HepG2 (cell line): ENCODE results near the gene POU4F3. TPM values are rescaled to one million over a fixed set of nuclear protein-coding genes. Genes with fewer than 3 reads are reported as not detected.

Experiments
- ATAC-seq: fragments of 200-7000 bp; cut with Tn5 transposase; 3 replicates; pipeline ENCODE4 v1.9.1; 2020; ENCODE audit warnings: mild to moderate bottlenecking, moderate library complexity
- BruUV-seq: library from RNA; stranded (reverse); fragments of 400-500 nt; replicated peaks from 2 replicates; lab custom pipeline; 2021; lab: Mats Ljungman, UMichigan
- CTCF ChIA-PET: fragments of 300-600 bp; formaldehyde crosslinking; extraction: SDS; loops from one replicate; lab custom pipeline; 2021; ENCODE audit warnings: low total read pairs, inconsistent platforms, low intra/inter-chr PET ratio; lab: Yijun Ruan, JAX
- POLR2A ChIA-PET: fragments of 350-600 bp; sonication (Branson Sonifier 250); formaldehyde crosslinking; loops from one replicate; lab custom pipeline; 2020; ENCODE audit warnings: antibody characterized with exemption, inconsistent platforms; lab: Yijun Ruan, JAX
- DNase-seq: peaks from one replicate; pipeline ENCODE4 v3.0.0-alpha.2; 2015; ENCODE audit warnings: low spot score
- FAIRE-seq: peaks from 3 replicates; lab custom pipeline; 2011; peaks lifted over from hg19 to GRCh38; lab: Jason Lieb, UNC
- H2AFZ ChIP-seq: one replicate; pipeline ENCODE4 v1.6.1; 2011; ENCODE audit warnings: low read length, inconsistent platforms
- H3K27ac ChIP-seq: fragments of 300-600 bp; 3 replicates; pipeline ENCODE4 v1.8.0; 2011; ENCODE audit warnings: mixed run types, mild to moderate bottlenecking, mixed read lengths, low read length, inconsistent platforms; ENCODE audit not compliant: insufficient read depth; ENCODE audit errors: extremely low read length
- H3K27me3 ChIP-seq, 2 experiments: fragments of 200-600 bp in 1 of 2; 2 replicates in 1 of 2; 3 replicates in 1 of 2; pipeline versions ENCODE4 v1.6.0 to v1.8.0; 2011; ENCODE audit warnings: low read length in 2 of 2, mild to moderate bottlenecking in 2 of 2, moderate library complexity in 2 of 2, inconsistent platforms in 1 of 2; ENCODE audit not compliant: insufficient read depth in 2 of 2, control insufficient read depth in 1 of 2
- H3K36me3 ChIP-seq, 2 experiments: fragments of 200-600 bp in 1 of 2; replicated peaks in 1 of 2; 2 replicates in 1 of 2; 3 replicates in 1 of 2; pipeline versions ENCODE4 v1.5.1 to v1.8.0; 2011; ENCODE audit warnings: low read length in 2 of 2, inconsistent platforms in 1 of 2; ENCODE audit not compliant: insufficient read depth in 2 of 2, control insufficient read depth in 1 of 2
- H3K4me1 ChIP-seq: 2 replicates; pipeline ENCODE4 v1.5.1; 2012; ENCODE audit warnings: low read length, inconsistent platforms; ENCODE audit not compliant: insufficient read depth
- H3K4me2 ChIP-seq: 2 replicates; pipeline ENCODE4 v1.6.0; 2011; ENCODE audit warnings: low read depth, low read length, inconsistent platforms
- H3K4me3 ChIP-seq, 3 experiments: fragments of 200-600 bp in 1 of 3; sonication (generic), shearing (Covaris generic) in 1 of 3; replicated peaks in 1 of 3; 2 replicates each; pipeline ENCODE4 v1.5.1; 2011 to 2016; ENCODE audit warnings: low read length in 3 of 3, inconsistent platforms in 2 of 3, low read depth in 2 of 3, mild to moderate bottlenecking in 2 of 3, control low read depth in 1 of 3, mixed read lengths in 1 of 3; ENCODE audit not compliant: insufficient read depth in 1 of 3
- H3K79me2 ChIP-seq: one replicate; pipeline ENCODE4 v1.6.1; 2011; ENCODE audit warnings: low read length, inconsistent platforms; ENCODE audit not compliant: insufficient read depth
- H3K9ac ChIP-seq: 2 replicates; pipeline ENCODE4 v1.6.0; 2011; ENCODE audit warnings: mild to moderate bottlenecking, low read depth, low read length, inconsistent platforms; ENCODE audit not compliant: insufficient read depth
- H3K9me3 ChIP-seq: 2 replicates; pipeline ENCODE4 v1.5.1; 2012; ENCODE audit warnings: mild to moderate bottlenecking, low read length
- H4K20me1 ChIP-seq: 2 replicates; pipeline ENCODE4 v1.6.0; 2011; ENCODE audit warnings: inconsistent platforms, mild to moderate bottlenecking, low read length, moderate library complexity; ENCODE audit not compliant: insufficient read depth
- CREM ChIP-seq, 2 experiments: sonication (generic) in 1 of 2; formaldehyde crosslinking in 1 of 2; IDR thresholded peaks; 2 replicates each; pipeline versions ENCODE4 v1.4.0 to v1.6.1; 2016 to 2020; ENCODE audit warnings: antibody characterized with exemption in 1 of 2, mild to moderate bottlenecking in 1 of 2, missing genetic modification reagents in 1 of 2
- GZF1 ChIP-seq: sonication (generic); formaldehyde crosslinking; IDR thresholded peaks from 2 replicates; pipeline ENCODE4 v1.5.1; 2020; ENCODE audit warnings: mild to moderate bottlenecking, missing genetic modification reagents
- HOXA9 ChIP-seq: sonication (generic); formaldehyde crosslinking; IDR thresholded peaks from 2 replicates; pipeline ENCODE4 v1.8.1; 2022; ENCODE audit warnings: missing genetic modification reagents, mild to moderate bottlenecking, moderate library complexity, borderline replicate concordance
- MAFF ChIP-seq: IDR thresholded peaks from 2 replicates; pipeline ENCODE4 v1.6.1; 2011; ENCODE audit warnings: low read depth, low read length, improper control_type of control experiment
- NRL ChIP-seq: sonication (generic); formaldehyde crosslinking; IDR thresholded peaks from 2 replicates; pipeline ENCODE4 v1.5.0; 2020; ENCODE audit warnings: missing genetic modification reagents, mild to moderate bottlenecking, moderate library complexity, borderline replicate concordance
- POLR2AphosphoS5 ChIP-seq: IDR thresholded peaks from 2 replicates; pipeline ENCODE4 v1.6.1; 2012; ENCODE audit warnings: low read depth, low read length
- ZFAT ChIP-seq: sonication (generic); formaldehyde crosslinking; conservative IDR thresholded peaks from 2 replicates; pipeline ENCODE4 v1.8.1; 2023; ENCODE audit warnings: missing genetic modification reagents, inconsistent platforms
- ZNF335 ChIP-seq: sonication (generic); formaldehyde crosslinking; IDR thresholded peaks from 2 replicates; pipeline ENCODE4 v1.4.0; 2020; ENCODE audit warnings: missing genetic modification reagents
- ZNF773 ChIP-seq: sonication (generic); formaldehyde crosslinking; IDR thresholded peaks from 2 replicates; pipeline ENCODE4 v1.4.0; 2020; ENCODE audit warnings: missing genetic modification reagents, borderline replicate concordance
- WGBS: methylation state at CpG from one replicate; pipeline ENCODE4 v1.1.6; 2017; ENCODE audit warnings: low lambda C conversion rate; 5-methylcytosine and 5-hydroxymethylcytosine counted together
- in situ Hi-C: cut with HindIII; loops from 2 replicates; pipeline ENCODE4 v1.10.0; 2017; ENCODE audit warnings: low pct_unique_long_range_greater_than_20kb; ENCODE audit not compliant: extremely low pct_ligation_motif_present
- intact Hi-C: fragments of 100-400 bp; cut with micrococcal nuclease; formaldehyde crosslinking; loops from one replicate; pipeline ENCODE4 v1.10.0; 2022; ENCODE audit not compliant: unreplicated experiment
- polyA plus RNA-seq, 8 experiments: library from polyadenylated mRNA; depleted of rRNA in 3 of 8; stranded (reverse) in 7 of 8; unstranded in 1 of 8; fragments of >200 nt; fragmentation: Illumina TruSeq in 4 of 8; extraction: Trizol in 4 of 8; gene quantifications; 2 replicates each; pipeline versions ENCODE4 v1.2.1 to v1.2.3, GENCODE V29; 2011 to 2016; ENCODE audit warnings: low read depth in 4 of 8, missing spikeins in 1 of 8, mixed read lengths in 1 of 8; ENCODE audit not compliant: insufficient read depth in 1 of 8
- total RNA-seq, 5 experiments: library from RNA; depleted of rRNA; stranded (reverse); fragments of >200 nt; fragmentation: Illumina TruSeq; extraction: Trizol; gene quantifications; 2 replicates each; pipeline ENCODE4 v1.2.3, GENCODE V29; 2016; ENCODE audit warnings: low read depth in 1 of 5
- TF ChIP-seq, protein P1 (sequence below): sonication (generic); formaldehyde crosslinking; IDR thresholded peaks from 2 replicates; pipeline ENCODE4 v1.4.0; 2020; ENCODE audit warnings: mild to moderate bottlenecking, missing genetic modification reagents
- TF ChIP-seq, protein P2 (sequence below): fragments of 450-650 bp; IDR thresholded peaks from 2 replicates; pipeline ENCODE4 v1.6.1; 2017
- TF ChIP-seq, protein P3 (sequence below): sonication (generic); formaldehyde crosslinking; IDR thresholded peaks from 2 replicates; pipeline ENCODE4 v1.9.0; 2021; ENCODE audit warnings: missing genetic modification reagents, mild to moderate bottlenecking, borderline replicate concordance

The POU4F3 gene
- total and polyA plus RNA-seq, 2 of the 13 experiments (the other 11 are each of a cell fraction or from before 2014, with no cell fraction given), result not detected

DNA sequence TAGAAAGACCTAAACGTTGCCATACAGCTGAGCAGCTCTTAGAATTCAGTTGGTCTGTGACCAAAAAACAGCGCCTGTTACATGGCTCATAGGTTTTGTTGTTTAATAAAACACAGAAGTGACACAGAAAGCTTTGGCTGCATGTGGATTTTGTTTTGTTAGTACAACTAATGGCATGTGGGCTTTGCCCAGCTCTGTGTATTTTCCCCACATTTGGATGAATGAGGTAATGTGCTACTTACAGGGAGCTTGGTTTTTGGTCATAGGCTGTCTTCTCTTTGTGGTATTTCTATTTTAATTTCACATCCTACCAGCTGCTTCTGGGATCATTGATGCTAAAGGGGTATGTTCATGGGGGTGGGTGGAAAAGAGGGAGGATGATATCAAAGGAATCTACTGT is 37.0 kb upstream of the POU4F3 start:
- POLR2A ChIA-PET, result no interaction called here
- H3K4me2 ChIP-seq, result no peak overlapping the region
- no peaks in the 10 kb centered on the region for H3K36me3 ChIP-seq
- no peak overlapping the region for H3K9ac ChIP-seq
- H3K9me3 ChIP-seq, result no peaks in the 10 kb centered on the region
- intact Hi-C loops, result no loop called here
- WGBS, result 0% methylated on average over 2 of the region's 2 CpGs
- H3K27ac ChIP-seq, result no peak overlapping the region
- TF ChIP-seq MAFF (no peak), ZNF773 (CRISPR knock-in tag) (no peak), CREM (IDR thresholded peaks at IDR 0.05) (no peak), CREM (CRISPR knock-in tag; IDR thresholded peaks at IDR 0.05) (no peak), NRL (CRISPR knock-in tag) (no peak), POLR2AphosphoS5 (no peak), ZFAT (no peak), HOXA9 (CRISPR knock-in tag) (no peak), ZNF335 (CRISPR knock-in tag) (no peak), GZF1 (CRISPR knock-in tag) (no peak)
- TF ChIP-seq, protein P1, sequence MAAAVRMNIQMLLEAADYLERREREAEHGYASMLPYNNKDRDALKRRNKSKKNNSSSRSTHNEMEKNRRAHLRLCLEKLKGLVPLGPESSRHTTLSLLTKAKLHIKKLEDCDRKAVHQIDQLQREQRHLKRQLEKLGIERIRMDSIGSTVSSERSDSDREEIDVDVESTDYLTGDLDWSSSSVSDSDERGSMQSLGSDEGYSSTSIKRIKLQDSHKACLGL, result no peak
- TF ChIP-seq, protein P2, sequence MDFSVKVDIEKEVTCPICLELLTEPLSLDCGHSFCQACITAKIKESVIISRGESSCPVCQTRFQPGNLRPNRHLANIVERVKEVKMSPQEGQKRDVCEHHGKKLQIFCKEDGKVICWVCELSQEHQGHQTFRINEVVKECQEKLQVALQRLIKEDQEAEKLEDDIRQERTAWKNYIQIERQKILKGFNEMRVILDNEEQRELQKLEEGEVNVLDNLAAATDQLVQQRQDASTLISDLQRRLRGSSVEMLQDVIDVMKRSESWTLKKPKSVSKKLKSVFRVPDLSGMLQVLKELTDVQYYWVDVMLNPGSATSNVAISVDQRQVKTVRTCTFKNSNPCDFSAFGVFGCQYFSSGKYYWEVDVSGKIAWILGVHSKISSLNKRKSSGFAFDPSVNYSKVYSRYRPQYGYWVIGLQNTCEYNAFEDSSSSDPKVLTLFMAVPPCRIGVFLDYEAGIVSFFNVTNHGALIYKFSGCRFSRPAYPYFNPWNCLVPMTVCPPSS, result no peak
- TF ChIP-seq, protein P3, sequence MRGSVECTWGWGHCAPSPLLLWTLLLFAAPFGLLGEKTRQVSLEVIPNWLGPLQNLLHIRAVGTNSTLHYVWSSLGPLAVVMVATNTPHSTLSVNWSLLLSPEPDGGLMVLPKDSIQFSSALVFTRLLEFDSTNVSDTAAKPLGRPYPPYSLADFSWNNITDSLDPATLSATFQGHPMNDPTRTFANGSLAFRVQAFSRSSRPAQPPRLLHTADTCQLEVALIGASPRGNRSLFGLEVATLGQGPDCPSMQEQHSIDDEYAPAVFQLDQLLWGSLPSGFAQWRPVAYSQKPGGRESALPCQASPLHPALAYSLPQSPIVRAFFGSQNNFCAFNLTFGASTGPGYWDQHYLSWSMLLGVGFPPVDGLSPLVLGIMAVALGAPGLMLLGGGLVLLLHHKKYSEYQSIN (CRISPR knock-in tag), result no peak
- no peaks in the 10 kb centered on the region for H4K20me1 ChIP-seq
- no peaks in the 10 kb centered on the region for H3K79me2 ChIP-seq
- in situ Hi-C loops, result no loop called here
- no peak overlapping the region for H2AFZ ChIP-seq
- no peak for FAIRE-seq
- CTCF ChIA-PET, result no interaction called here
- no peak overlapping the region for H3K4me3 ChIP-seq
- ATAC-seq, result no peak
- no peaks in the 10 kb centered on the region for H3K4me1 ChIP-seq
- DNase-seq, result no peak
- BruUV-seq, result no TSS peak
- no peaks in the 10 kb centered on the region; a peak in 1 of 5 replicates for H3K27me3 ChIP-seq
